Stimulated activated CD8-positive, alpha-beta memory T cell treated with anti-CD3 and anti-CD28 coated beads, Interleukin-4, amount 100 ng/mL, for 48 hours (primary cell): ENCODE measurements around the gene C8G.
A peak's percentile ranks its signal among the peaks of the same experiment; 100 is the strongest.

ENCODE experiments used
- DNase-seq: peaks from one replicate; pipeline ENCODE4 v3.0.0-alpha.2; 2020

C8G gene

GRCh38 chr9:136985027-136985602 lies 40.1 kb downstream of the C8G start:
- DNase-seq, result no peak

- DNase-seq, result no peak
Measured at GRCh38 chr9:136985853-136986252, 40.8 kb downstream of the C8G start.

GRCh38 chr9:136988872-136989271 lies 43.8 kb downstream of the C8G start:
- DNase-seq, result no peak

- DNase-seq, result no peak
Measured at GRCh38 chr9:136990242-136990911, 45.3 kb downstream of the C8G start.

- DNase-seq, result peak; percentile 97
Measured at GRCh38 chr9:136991993-136992818, 47.2 kb downstream of the C8G start, which contains the start of gene PAXX. TSS of gene PAXX (plus strand) at chr9:136992422. CDS start at chr9:136992444, 22 bp downstream.

- DNase-seq, result no peak
Measured at GRCh38 chr9:136992819-136993369, 47.9 kb downstream of the C8G start.

GRCh38 chr9:136994180-136994887 lies 49.3 kb downstream of the C8G start:
- DNase-seq, result no peak

GRCh38 chr9:136994888-136995230 lies 49.8 kb downstream of the C8G start:
- DNase-seq, result no peak

- DNase-seq, result no peak
Measured at GRCh38 chr9:136995362-136995761, 50.3 kb downstream of the C8G start.

GRCh38 chr9:136995772-136996311 lies 50.8 kb downstream of the C8G start:
- no peak for DNase-seq
